ENCODE measurements around the gene TMEM161A.

The TMEM161A gene

GRCh38 chr19:19121371-19121770 lies 16.9 kb downstream of the TMEM161A start:
- Histone ChIP-seq H3K9ac (ENCODE audit: low read length in 2 of 2) (no peak overlapping the region), H3K27ac (ENCODE audit: low read length) (no peak overlapping the region), H3K4me3 (ENCODE audit: low read length in 2 of 2) (no peak overlapping the region), H3K9me3 (ENCODE audit: control insufficient read depth in 2 of 2, low read length in 2 of 2) (no peaks in the 10 kb centered on the region), H3K4me1 (ENCODE audit: control insufficient read depth, insufficient read depth, low read length) (peaks cover 15% of the 10 kb centered on the region), H3K36me3 (ENCODE audit: control insufficient read depth in 2 of 2, insufficient read depth in 2 of 2, low read length in 2 of 2) (peaks cover 3 to 4% of the 10 kb centered on the region in 2 donors), H3K27me3 (ENCODE audit: control insufficient read depth in 1 of 2, insufficient read depth in 2 of 2, low read length in 2 of 2) (no peaks in the 10 kb centered on the region)

- Histone ChIP-seq H3K9me3 (ENCODE audit: control insufficient read depth in 2 of 2, low read length in 2 of 2) (no peaks in the 10 kb centered on the region), H3K36me3 (ENCODE audit: control insufficient read depth in 2 of 2, insufficient read depth in 2 of 2, low read length in 2 of 2) (peaks cover 3 to 4% of the 10 kb centered on the region in 2 donors), H3K4me1 (ENCODE audit: control insufficient read depth, insufficient read depth, low read length) (peaks cover 15% of the 10 kb centered on the region), H3K27me3 (ENCODE audit: control insufficient read depth in 1 of 2, insufficient read depth in 2 of 2, low read length in 2 of 2) (no peaks in the 10 kb centered on the region), H3K27ac (ENCODE audit: low read length) (peak overlapping the region; percentile 60), H3K4me3 (ENCODE audit: low read length in 2 of 2) (peak overlapping the region; percentile 40 to 60), H3K9ac (ENCODE audit: low read length in 2 of 2) (peak overlapping the region in 1 of 2 donors; percentile 62)
Observed at GRCh38 chr19:19120308-19121231, 17.7 kb downstream of the TMEM161A start.

DNA sequence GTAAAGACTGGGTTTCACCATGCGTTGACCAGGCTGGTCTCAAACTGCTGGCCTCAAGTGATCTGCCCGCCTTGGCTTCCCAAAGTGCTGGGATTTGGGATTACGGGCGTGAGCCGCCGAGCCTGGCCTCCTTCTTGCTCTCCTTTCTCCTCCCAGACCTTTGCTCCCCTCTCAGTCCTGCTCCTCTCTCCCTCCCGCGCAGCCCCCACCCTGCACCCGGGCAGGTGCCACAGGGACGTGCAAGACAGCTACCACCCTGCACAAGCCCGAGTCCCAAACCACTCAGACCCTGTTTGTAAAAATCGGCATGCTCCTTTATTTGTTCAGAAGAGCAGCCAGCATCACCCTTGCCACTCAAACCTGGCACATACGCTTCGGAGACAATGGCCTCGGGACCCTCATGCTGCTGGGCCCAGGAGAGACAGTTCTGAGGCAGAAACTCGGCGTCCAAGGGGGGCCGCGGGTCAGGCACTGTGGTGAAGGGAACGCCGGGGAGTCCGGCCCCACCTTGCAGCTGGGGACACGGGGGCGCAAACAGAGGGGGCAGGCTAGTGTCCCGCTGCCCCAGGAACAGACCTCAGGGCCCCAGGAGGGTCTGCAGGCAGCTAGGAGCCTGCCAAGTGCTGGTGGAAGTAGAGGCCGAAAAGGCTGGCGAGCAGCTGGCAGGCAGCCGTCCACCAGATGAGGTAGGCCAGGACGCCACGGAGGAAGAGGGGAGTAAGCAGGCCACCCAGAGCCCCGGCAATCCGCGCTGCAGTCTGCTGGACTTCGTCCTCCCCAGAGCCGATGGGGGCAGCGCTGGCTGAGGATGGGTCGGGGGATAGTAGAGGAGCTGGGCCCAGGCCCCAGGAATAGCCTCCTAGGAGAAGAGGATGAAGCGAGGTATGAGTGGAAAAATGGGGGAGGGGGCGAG lies 18.7 kb downstream of the TMEM161A start:
- Histone ChIP-seq H3K9ac (ENCODE audit: low read length in 2 of 2) (peak overlapping the region; percentile 37 to 62), H3K36me3 (ENCODE audit: control insufficient read depth in 2 of 2, insufficient read depth in 2 of 2, low read length in 2 of 2) (peaks cover 3 to 4% of the 10 kb centered on the region in 2 donors), H3K4me1 (ENCODE audit: control insufficient read depth, insufficient read depth, low read length) (peaks cover 15% of the 10 kb centered on the region), H3K9me3 (ENCODE audit: control insufficient read depth in 2 of 2, low read length in 2 of 2) (no peaks in the 10 kb centered on the region), H3K27ac (ENCODE audit: low read length) (peak overlapping the region; percentile 60), H3K4me3 (ENCODE audit: low read length in 2 of 2) (peak overlapping the region; percentile 35 to 60), H3K27me3 (ENCODE audit: control insufficient read depth in 1 of 2, insufficient read depth in 2 of 2, low read length in 2 of 2) (no peaks in the 10 kb centered on the region)

GRCh38 chr19:19115954-19116353 lies 22.3 kb downstream of the TMEM161A start:
- H3K27me3 ChIP-seq (ENCODE audit: control insufficient read depth in 1 of 2, insufficient read depth in 2 of 2, low read length in 2 of 2) = peaks cover 0 to under 1% of the 10 kb centered on the region in 2 donors
- H3K9ac ChIP-seq (ENCODE audit: low read length in 2 of 2) = no peak overlapping the region
- H3K27ac ChIP-seq (ENCODE audit: low read length) = no peak overlapping the region
- H3K9me3 ChIP-seq (ENCODE audit: control insufficient read depth in 2 of 2, low read length in 2 of 2) = no peaks in the 10 kb centered on the region
- H3K4me3 ChIP-seq (ENCODE audit: low read length in 2 of 2) = no peak overlapping the region
- H3K4me1 ChIP-seq (ENCODE audit: control insufficient read depth, insufficient read depth, low read length) = peaks cover 15% of the 10 kb centered on the region
- H3K36me3 ChIP-seq (ENCODE audit: control insufficient read depth in 2 of 2, insufficient read depth in 2 of 2, low read length in 2 of 2) = no peaks in the 10 kb centered on the region

- Histone ChIP-seq H3K36me3 (ENCODE audit: control insufficient read depth in 2 of 2, insufficient read depth in 2 of 2, low read length in 2 of 2) (no peaks in the 10 kb centered on the region), H3K4me3 (ENCODE audit: low read length in 2 of 2) (no peak overlapping the region), H3K4me1 (ENCODE audit: control insufficient read depth, insufficient read depth, low read length) (peaks cover 7% of the 10 kb centered on the region), H3K9ac (ENCODE audit: low read length in 2 of 2) (no peak overlapping the region), H3K9me3 (ENCODE audit: control insufficient read depth in 2 of 2, low read length in 2 of 2) (no peaks in the 10 kb centered on the region), H3K27me3 (ENCODE audit: control insufficient read depth in 1 of 2, insufficient read depth in 2 of 2, low read length in 2 of 2) (peaks cover 0 to 6% of the 10 kb centered on the region in 2 donors), H3K27ac (ENCODE audit: low read length) (no peak overlapping the region)
Observed at GRCh38 chr19:19113040-19113626, 25.1 kb downstream of the TMEM161A start.

GRCh38 chr19:19111967-19112580 lies 26.2 kb downstream of the TMEM161A start:
- Histone ChIP-seq H3K27ac (ENCODE audit: low read length) (no peak overlapping the region), H3K9ac (ENCODE audit: low read length in 2 of 2) (no peak overlapping the region)

DNA sequence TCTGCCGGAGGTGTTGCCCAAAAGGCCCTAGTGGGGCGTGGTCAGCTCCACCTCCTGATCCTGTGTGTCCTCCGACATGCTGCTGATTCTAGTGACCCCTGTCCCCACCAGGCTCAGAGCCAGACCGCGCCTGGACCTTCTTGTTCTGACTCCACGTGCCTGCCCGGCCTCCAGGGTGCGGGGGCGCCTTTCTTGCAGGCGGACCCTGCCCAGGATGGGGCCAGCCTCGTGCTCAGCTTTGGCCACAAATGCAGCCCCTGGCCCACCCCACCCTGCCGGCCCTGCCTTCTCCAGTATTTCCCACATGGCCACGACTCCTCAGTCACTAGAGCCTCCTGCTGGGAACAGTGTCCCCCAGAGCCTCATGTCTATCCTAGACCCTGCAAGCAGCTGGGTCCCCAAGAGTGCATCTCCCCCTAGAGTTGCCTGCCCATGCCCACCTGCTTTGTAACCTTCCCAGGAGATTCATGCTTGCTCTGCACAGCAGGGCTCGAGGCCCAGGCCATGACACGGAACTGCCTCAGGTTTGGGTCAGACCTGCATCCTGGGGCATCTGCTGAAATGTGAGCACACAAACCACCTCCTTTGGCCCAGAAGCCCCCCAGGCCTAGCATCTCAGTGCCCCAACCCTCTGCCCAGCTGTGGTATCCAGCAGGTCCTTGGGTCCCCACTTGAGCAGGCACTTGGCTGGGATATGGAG lies 27.0 kb downstream of the TMEM161A start:
- H3K36me3 ChIP-seq (ENCODE audit: control insufficient read depth in 2 of 2, insufficient read depth in 2 of 2, low read length in 2 of 2) = peaks cover 0 to 2% of the 10 kb centered on the region in 2 donors
- no peak overlapping the region for H3K27ac ChIP-seq (ENCODE audit: low read length)
- H3K9ac ChIP-seq (ENCODE audit: low read length in 2 of 2) = no peak overlapping the region

More at GRCh38 chr19:19111967-19112580, 26.2 kb downstream of the TMEM161A start:
- peaks cover 0 to 2% of the 10 kb centered on the region in 2 donors for H3K36me3 ChIP-seq (ENCODE audit: control insufficient read depth in 2 of 2, insufficient read depth in 2 of 2, low read length in 2 of 2)
- H3K4me1 ChIP-seq (ENCODE audit: control insufficient read depth, insufficient read depth, low read length) = peaks cover 5% of the 10 kb centered on the region
- H3K27me3 ChIP-seq (ENCODE audit: control insufficient read depth in 1 of 2, insufficient read depth in 2 of 2, low read length in 2 of 2) = peaks cover 0 to 6% of the 10 kb centered on the region in 2 donors
- no peak overlapping the region for H3K4me3 ChIP-seq (ENCODE audit: low read length in 2 of 2)
- H3K9me3 ChIP-seq (ENCODE audit: control insufficient read depth in 2 of 2, low read length in 2 of 2) = no peaks in the 10 kb centered on the region

GRCh38 chr19:19110410-19111135 lies 27.7 kb downstream of the TMEM161A start:
- H3K9me3 ChIP-seq (ENCODE audit: control insufficient read depth in 2 of 2, low read length in 2 of 2) = no peaks in the 10 kb centered on the region
- H3K4me3 ChIP-seq (ENCODE audit: low read length in 2 of 2) = peak overlapping the region in 1 of 2 donors; percentile 8
- H3K9ac ChIP-seq (ENCODE audit: low read length in 2 of 2) = no peak overlapping the region
- peaks cover 0 to 6% of the 10 kb centered on the region in 2 donors for H3K27me3 ChIP-seq (ENCODE audit: control insufficient read depth in 1 of 2, insufficient read depth in 2 of 2, low read length in 2 of 2)
- peaks cover 8% of the 10 kb centered on the region for H3K4me1 ChIP-seq (ENCODE audit: control insufficient read depth, insufficient read depth, low read length)
- H3K27ac ChIP-seq (ENCODE audit: low read length) = no peak overlapping the region
- H3K36me3 ChIP-seq (ENCODE audit: control insufficient read depth in 2 of 2, insufficient read depth in 2 of 2, low read length in 2 of 2) = peaks cover 0 to 2% of the 10 kb centered on the region in 2 donors

More for the DNA sequence above, 27.0 kb downstream of the TMEM161A start:
- Histone ChIP-seq H3K27me3 (ENCODE audit: control insufficient read depth in 1 of 2, insufficient read depth in 2 of 2, low read length in 2 of 2) (peaks cover 0 to 6% of the 10 kb centered on the region in 2 donors), H3K4me3 (ENCODE audit: low read length in 2 of 2) (no peak overlapping the region), H3K4me1 (ENCODE audit: control insufficient read depth, insufficient read depth, low read length) (peaks cover 5% of the 10 kb centered on the region), H3K9me3 (ENCODE audit: control insufficient read depth in 2 of 2, low read length in 2 of 2) (no peaks in the 10 kb centered on the region)

GRCh38 chr19:19109601-19110000 lies 28.7 kb downstream of the TMEM161A start:
- H3K4me1 ChIP-seq (ENCODE audit: control insufficient read depth, insufficient read depth, low read length) = peaks cover 8% of the 10 kb centered on the region
- H3K27ac ChIP-seq (ENCODE audit: low read length) = no peak overlapping the region
- no peaks in the 10 kb centered on the region for H3K9me3 ChIP-seq (ENCODE audit: control insufficient read depth in 2 of 2, low read length in 2 of 2)
- peaks cover 0 to 6% of the 10 kb centered on the region in 2 donors for H3K27me3 ChIP-seq (ENCODE audit: control insufficient read depth in 1 of 2, insufficient read depth in 2 of 2, low read length in 2 of 2)
- no peak overlapping the region for H3K9ac ChIP-seq (ENCODE audit: low read length in 2 of 2)
- H3K36me3 ChIP-seq (ENCODE audit: control insufficient read depth in 2 of 2, insufficient read depth in 2 of 2, low read length in 2 of 2) = peaks cover 0 to 2% of the 10 kb centered on the region in 2 donors
- H3K4me3 ChIP-seq (ENCODE audit: low read length in 2 of 2) = no peak overlapping the region

Data from stomach smooth muscle (tissue), 2 donors.